Duodenal mucosa (tissue), 2 donors: ENCODE measurements around the gene BARX2.

Experiments used
- H3K27ac ChIP-seq: one replicate; pipeline ENCODE4 v1.7.0; 2013; ENCODE audit warnings: low read depth, low read length
- H3K27me3 ChIP-seq, 2 donors: one replicate each; pipeline ENCODE4 v1.7.0; 2013; ENCODE audit warnings: low read length in 2 of 2, control low read depth in 1 of 2; ENCODE audit not compliant: insufficient read depth in 2 of 2, control insufficient read depth in 1 of 2
- H3K36me3 ChIP-seq, 2 donors: one replicate each; pipeline ENCODE4 v1.7.0; 2013; ENCODE audit warnings: low read length in 2 of 2, control low read depth in 1 of 2; ENCODE audit not compliant: insufficient read depth in 2 of 2, control insufficient read depth in 1 of 2
- H3K4me1 ChIP-seq, 2 donors: one replicate each; pipeline ENCODE4 v1.7.0; 2013; ENCODE audit warnings: low read length in 2 of 2, control low read depth in 1 of 2; ENCODE audit not compliant: insufficient read depth in 2 of 2, control insufficient read depth in 1 of 2
- H3K4me3 ChIP-seq, 2 donors: one replicate each; pipeline ENCODE4 v1.7.0; 2013; ENCODE audit warnings: low read length in 2 of 2, low read depth in 1 of 2
- H3K9ac ChIP-seq, 2 donors: one replicate each; pipeline ENCODE4 v1.7.0; 2013; ENCODE audit warnings: low read length in 2 of 2, low read depth in 1 of 2
- H3K9me3 ChIP-seq, 2 donors: one replicate each; pipeline ENCODE4 v1.7.0; 2013; ENCODE audit warnings: low read length in 2 of 2, control low read depth in 1 of 2; ENCODE audit not compliant: control insufficient read depth in 1 of 2

The BARX2 gene

DNA sequence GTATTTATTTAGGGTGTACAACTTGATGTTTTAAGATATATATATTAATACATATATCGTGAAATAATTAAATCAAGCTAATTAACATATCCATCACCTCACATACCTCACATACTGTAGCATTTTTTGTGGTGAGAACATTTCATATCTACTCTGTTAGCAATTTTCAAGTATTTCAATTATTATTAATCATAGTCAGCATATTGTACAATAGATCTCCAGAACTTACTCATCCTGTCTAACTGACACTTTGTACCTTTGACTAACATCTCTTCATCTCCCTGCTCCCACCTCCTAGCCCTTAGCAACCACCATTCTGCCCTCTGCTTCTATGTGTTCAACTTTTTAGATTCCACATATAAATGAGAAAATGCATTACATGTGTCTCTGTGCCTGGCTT lies 108.4 kb downstream of the BARX2 start:
- Histone ChIP-seq H3K27me3 (no peaks in the 10 kb centered on the region), H3K9ac (no peak overlapping the region), H3K4me1 (no peaks in the 10 kb centered on the region), H3K36me3 (no peaks in the 10 kb centered on the region), H3K4me3 (no peak overlapping the region), H3K27ac (no peak overlapping the region), H3K9me3 (no peaks in the 10 kb centered on the region)

- Histone ChIP-seq H3K27me3 (no peaks in the 10 kb centered on the region), H3K4me1 (no peaks in the 10 kb centered on the region), H3K9ac (no peak overlapping the region), H3K4me3 (no peak overlapping the region), H3K36me3 (no peaks in the 10 kb centered on the region), H3K27ac (no peak overlapping the region), H3K9me3 (no peaks in the 10 kb centered on the region)
These were observed 113.6 kb downstream of the BARX2 start for GRCh38 chr11:129489249-129489648.

DNA sequence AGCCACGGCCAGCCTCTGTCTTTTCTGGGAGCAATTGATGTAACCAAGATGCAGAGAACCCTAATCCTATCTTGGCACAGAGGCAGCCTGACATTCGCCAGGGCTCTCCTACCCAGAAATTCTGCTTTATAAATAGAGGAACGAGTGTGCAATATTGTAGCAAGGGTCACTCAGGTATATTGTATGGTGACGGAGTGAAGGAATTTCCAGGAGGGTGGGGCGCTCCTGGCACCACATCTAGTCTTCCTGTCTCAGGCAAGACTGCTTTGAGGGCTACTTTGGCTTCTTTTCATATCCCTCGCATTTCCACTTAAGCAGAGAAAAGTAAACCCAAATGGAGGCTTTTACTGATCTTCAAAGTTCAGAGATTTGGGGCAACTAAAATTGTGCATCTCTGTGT lies 114.4 kb downstream of the BARX2 start:
- no peaks in the 10 kb centered on the region for H3K4me1 ChIP-seq
- H3K4me3 ChIP-seq = no peak overlapping the region
- H3K27me3 ChIP-seq = no peaks in the 10 kb centered on the region
- H3K9ac ChIP-seq = no peak overlapping the region
- no peaks in the 10 kb centered on the region for H3K9me3 ChIP-seq
- no peak overlapping the region for H3K27ac ChIP-seq
- H3K36me3 ChIP-seq = no peaks in the 10 kb centered on the region

GRCh38 chr11:129493746-129494145 lies 118.1 kb downstream of the BARX2 start:
- H3K27me3 ChIP-seq = no peaks in the 10 kb centered on the region
- no peak overlapping the region for H3K4me3 ChIP-seq
- H3K27ac ChIP-seq = no peak overlapping the region
- no peaks in the 10 kb centered on the region for H3K4me1 ChIP-seq
- H3K9me3 ChIP-seq = no peaks in the 10 kb centered on the region
- H3K36me3 ChIP-seq = no peaks in the 10 kb centered on the region
- no peak overlapping the region for H3K9ac ChIP-seq
